Mucosa of stomach (tissue), 1 donor: ENCODE data around the gene NTM.
"Not testable (repeated sequence)": the region's sequence is repeated elsewhere in the genome, so short reads cannot be mapped to it uniquely, and the experiment has no call there.

Source experiments
- H3K27me3 ChIP-seq: one replicate; pipeline ENCODE4 v1.7.0; 2013; ENCODE audit warnings: mild to moderate bottlenecking, low read length; ENCODE audit not compliant: control insufficient read depth, insufficient read depth
- H3K36me3 ChIP-seq: one replicate; pipeline ENCODE4 v1.7.0; 2013; ENCODE audit warnings: low read length; ENCODE audit not compliant: control insufficient read depth, insufficient read depth
- H3K4me1 ChIP-seq: one replicate; pipeline ENCODE4 v1.7.0; 2013; ENCODE audit warnings: mild to moderate bottlenecking, low read length; ENCODE audit not compliant: control insufficient read depth, insufficient read depth
- H3K4me3 ChIP-seq: one replicate; pipeline ENCODE4 v1.7.0; 2013; ENCODE audit warnings: low read length
- H3K9ac ChIP-seq: one replicate; pipeline ENCODE4 v1.7.0; 2013; ENCODE audit warnings: mild to moderate bottlenecking, low read length, moderate library complexity
- H3K9me3 ChIP-seq: one replicate; pipeline ENCODE4 v1.7.0; 2013; ENCODE audit warnings: mild to moderate bottlenecking, low read length, moderate library complexity; ENCODE audit not compliant: control insufficient read depth
- donor health status: Pancreatic carcinoma.

The NTM gene

DNA sequence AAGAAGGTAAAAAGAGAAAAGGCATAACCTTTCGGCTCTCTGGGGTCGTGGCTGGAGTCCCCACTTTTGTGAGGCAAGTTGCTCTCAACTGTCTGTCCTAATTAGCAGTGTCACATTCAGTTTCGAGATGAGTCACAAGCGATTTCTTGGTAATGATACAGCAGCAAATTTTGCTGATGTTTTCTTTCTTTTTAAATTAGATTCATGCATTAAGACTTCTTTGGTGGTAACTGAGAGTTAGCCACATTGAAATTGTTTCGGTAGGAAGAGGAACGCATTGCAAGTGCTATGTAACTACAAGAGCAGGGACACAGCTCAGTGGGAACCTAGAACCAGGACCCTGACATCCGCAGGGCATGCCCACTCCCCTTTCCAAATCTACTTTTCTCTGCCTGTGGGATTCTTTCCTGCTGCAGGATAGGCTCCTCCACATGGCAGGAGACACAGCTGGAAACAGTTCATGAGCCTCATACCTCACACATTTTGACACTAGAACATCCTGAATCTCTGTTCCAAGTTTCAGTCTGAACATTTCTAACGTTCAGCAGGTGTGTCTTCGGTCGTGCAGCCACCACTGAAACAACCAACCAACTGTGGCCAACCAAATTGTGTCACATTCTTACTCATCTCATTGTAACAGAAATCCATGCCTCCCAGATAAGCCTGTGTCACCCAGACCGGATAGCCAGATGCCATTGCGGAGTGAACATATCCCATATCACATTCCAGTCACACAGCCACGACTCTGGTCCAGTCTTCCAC is 987.6 kb downstream of the NTM start:
- Histone ChIP-seq H3K9ac (no peak overlapping the region), H3K27me3 (no peaks in the 10 kb centered on the region), H3K4me3 (no peak overlapping the region), H3K4me1 (no peaks in the 10 kb centered on the region), H3K36me3 (no peaks in the 10 kb centered on the region), H3K9me3 (no peaks in the 10 kb centered on the region)

DNA sequence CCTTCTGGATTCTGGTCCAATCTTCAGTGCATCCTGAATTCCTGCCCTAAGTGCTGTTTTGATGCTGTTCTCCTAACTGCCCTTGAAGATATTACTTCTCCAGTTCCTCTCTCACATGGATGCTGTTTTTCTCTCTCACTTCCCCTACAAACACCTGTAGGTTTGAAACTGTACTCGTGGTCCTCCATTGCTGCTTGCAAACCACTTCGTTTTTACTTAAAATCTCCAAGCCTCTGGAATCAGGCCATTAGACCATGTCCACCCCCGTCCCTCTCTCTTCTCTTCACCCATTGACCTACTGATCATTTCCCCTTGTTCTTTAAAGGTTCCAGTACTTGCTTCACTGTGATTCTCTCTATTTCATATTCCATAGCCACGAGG is 988.1 kb downstream of the NTM start:
- Histone ChIP-seq H3K27me3 (no peaks in the 10 kb centered on the region), H3K36me3 (no peaks in the 10 kb centered on the region), H3K9me3 (no peaks in the 10 kb centered on the region), H3K4me1 (no peaks in the 10 kb centered on the region), H3K4me3 (no peak overlapping the region), H3K9ac (no peak overlapping the region)

DNA sequence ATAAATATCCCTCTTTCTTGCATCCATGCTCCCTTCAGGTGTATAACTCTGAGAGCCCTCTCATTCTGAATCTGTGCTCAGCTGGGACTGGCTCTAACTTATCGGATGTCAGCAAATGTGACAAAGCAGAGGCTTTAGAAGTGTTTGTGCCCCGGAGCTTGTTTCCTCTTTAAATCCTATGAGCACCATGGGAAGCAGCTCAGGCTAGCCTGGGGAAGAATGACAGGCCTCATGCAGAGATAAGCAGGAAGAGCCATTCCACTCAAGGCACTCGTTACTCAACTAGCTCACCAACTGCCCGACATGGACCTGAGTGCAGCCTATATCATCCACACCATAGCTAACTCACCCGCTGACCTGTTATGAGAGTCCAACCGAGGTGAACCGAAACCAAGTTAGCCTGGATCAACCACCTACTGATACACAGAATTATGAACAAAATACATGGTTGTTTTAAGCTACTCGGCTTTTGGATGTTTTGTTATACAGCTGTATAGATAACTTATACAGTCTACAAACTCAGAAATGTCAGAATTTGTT is 990.7 kb downstream of the NTM start:
- Histone ChIP-seq H3K27me3 (no peaks in the 10 kb centered on the region), H3K36me3 (no peaks in the 10 kb centered on the region), H3K4me3 (no peak overlapping the region), H3K9me3 (no peaks in the 10 kb centered on the region), H3K4me1 (no peaks in the 10 kb centered on the region), H3K9ac (no peak overlapping the region)

DNA sequence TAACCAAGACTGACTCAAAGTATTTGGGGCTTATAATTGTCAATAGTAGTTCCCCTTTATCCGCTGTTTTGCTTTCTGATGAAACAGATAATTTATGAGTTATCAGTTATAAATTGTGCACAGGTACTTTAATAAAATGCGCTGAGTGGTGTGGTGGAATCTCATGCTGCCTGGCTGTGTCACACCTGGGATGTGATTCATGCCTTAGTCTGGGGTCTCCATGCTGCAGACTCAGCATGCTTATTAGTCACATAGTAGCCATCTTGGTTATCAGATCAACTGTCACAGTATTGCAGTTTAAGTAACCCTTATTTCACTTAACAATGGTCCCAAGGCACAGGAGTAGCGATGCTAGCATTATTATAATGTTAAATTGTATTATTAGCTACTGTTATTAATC is 995.2 kb downstream of the NTM start:
- Histone ChIP-seq H3K36me3 (no peaks in the 10 kb centered on the region), H3K4me3 (no peak overlapping the region), H3K9me3 (no peaks in the 10 kb centered on the region), H3K27me3 (no peaks in the 10 kb centered on the region), H3K9ac (no peak overlapping the region), H3K4me1 (no peaks in the 10 kb centered on the region)

DNA sequence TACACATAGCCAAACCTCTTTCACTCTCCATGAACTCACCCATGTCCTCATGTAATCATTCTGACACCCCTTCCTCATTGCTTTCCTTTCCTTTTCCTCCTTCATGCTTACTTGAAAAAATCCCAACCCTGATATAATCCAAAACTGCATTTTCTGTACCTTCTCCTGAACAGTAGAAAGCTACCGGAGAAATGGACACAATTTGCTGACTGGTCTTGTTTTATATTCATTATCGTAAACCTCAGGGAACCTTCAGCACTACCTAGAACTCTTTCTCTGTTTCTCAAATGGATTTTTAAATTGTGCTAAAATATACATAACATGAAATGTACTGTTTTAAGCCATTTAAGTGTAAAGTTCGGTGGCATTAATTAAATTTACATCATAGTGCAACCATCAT is 996.9 kb downstream of the NTM start:
- no peaks in the 10 kb centered on the region for H3K9me3 ChIP-seq
- no peaks in the 10 kb centered on the region for H3K36me3 ChIP-seq
- no peaks in the 10 kb centered on the region for H3K27me3 ChIP-seq
- H3K4me1 ChIP-seq: no peaks in the 10 kb centered on the region
- no peak overlapping the region for H3K9ac ChIP-seq
- H3K4me3 ChIP-seq: no peak overlapping the region

DNA sequence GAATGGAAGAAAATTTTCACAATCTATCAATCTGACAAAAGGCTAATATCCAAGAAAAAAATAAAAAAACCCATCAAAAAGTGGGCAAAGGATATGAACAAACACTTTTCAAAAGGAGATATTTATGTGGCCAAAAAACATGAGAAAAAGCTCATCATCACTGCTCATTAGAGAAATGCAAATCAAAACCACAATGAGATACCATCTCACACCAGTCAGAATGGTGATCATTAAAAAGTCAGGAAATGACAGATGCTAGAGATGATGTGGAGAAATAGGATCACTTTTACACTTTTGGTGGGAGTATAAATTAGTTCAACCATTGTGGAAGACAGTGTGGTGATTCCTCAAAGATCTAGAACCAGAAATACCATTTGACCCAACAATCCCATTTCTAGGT is 999.7 kb downstream of the NTM start:
- not testable (repeated sequence) for H3K36me3 ChIP-seq, H3K9me3 ChIP-seq, H3K4me3 ChIP-seq, H3K9ac ChIP-seq, H3K27me3 ChIP-seq, H3K4me1 ChIP-seq

DNA sequence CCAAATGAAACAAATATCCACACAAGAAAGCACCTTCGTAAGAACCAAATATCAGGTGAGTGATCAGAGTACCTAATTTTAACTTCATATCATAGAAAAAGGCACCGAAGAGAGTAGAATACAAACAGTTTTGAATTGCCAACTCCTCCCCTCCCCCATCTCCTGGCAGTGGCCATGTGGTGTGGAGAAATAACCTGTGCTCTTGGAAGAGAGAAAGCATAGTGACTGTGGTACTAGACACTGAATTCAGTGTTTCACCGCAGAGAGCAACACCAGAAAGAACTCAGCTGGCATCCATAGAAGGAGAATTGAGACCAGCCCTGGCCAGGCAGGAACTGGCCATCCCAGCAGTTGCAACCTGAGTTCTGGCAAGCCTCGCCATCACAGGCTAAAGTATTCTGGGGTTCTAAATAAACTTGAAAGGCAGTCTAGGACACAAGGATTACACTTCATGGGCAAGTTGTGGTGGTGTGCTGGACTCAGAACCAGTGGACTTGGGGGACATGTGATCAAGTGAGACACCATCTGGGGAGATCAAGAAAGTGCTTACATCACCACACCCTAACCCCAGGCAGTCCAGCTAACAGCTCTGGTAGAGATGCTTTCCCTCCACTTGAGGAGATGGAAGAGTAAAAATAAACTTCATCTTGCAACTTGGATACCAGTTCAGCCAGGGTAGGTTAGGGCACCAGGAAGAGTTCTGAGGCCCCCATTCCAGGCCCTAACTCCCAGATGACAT is 1003.2 kb downstream of the NTM start:
- H3K4me3 ChIP-seq: no peak overlapping the region
- no peaks in the 10 kb centered on the region for H3K27me3 ChIP-seq
- no peaks in the 10 kb centered on the region for H3K4me1 ChIP-seq
- no peaks in the 10 kb centered on the region for H3K36me3 ChIP-seq
- H3K9me3 ChIP-seq: no peaks in the 10 kb centered on the region
- no peak overlapping the region for H3K9ac ChIP-seq

DNA sequence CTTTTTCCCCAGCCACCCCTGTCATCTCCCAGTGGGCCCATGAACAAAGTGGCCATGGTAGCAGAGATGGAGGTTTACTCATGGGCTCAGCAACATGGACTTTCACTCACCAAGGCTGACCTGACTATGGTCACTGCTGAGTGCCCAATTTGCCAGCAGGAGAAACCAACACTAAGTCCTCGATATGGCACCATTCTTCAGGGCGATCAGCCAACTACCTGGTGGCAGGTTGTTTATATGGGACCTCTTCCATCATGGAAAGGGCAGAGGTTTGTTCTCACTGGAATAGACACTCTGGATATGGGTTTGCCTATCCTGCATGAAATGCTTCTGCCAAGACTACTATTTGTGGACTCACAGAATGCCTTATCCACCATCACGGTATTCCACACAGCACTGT is 1009.1 kb downstream of the NTM start:
- Histone ChIP-seq H3K36me3 (no peaks in the 10 kb centered on the region), H3K4me1 (no peaks in the 10 kb centered on the region), H3K4me3 (no peak overlapping the region), H3K9ac (no peak overlapping the region), H3K9me3 (no peaks in the 10 kb centered on the region), H3K27me3 (no peaks in the 10 kb centered on the region)
